HepG2 (cell line): Measurements from ENCODE around the gene GNAI2. TPM values are rescaled to one million over a fixed set of nuclear protein-coding genes. Genes with fewer than 3 reads are reported as not detected.
A peak's percentile ranks its signal among the peaks of the same experiment; 100 is the strongest.

Source experiments
- ATAC-seq: fragments of 200-7000 bp; cut with Tn5 transposase; 3 replicates; pipeline ENCODE4 v1.9.1; 2020; ENCODE audit warnings: mild to moderate bottlenecking, moderate library complexity
- BruUV-seq: library from RNA; stranded (reverse); fragments of 400-500 nt; replicated peaks from 2 replicates; lab custom pipeline; 2021; lab: Mats Ljungman, UMichigan
- CTCF ChIA-PET: fragments of 300-600 bp; formaldehyde crosslinking; extraction: SDS; loops from one replicate; lab custom pipeline; 2021; ENCODE audit warnings: low total read pairs, inconsistent platforms, low intra/inter-chr PET ratio; lab: Yijun Ruan, JAX
- POLR2A ChIA-PET: fragments of 350-600 bp; sonication (Branson Sonifier 250); formaldehyde crosslinking; loops from one replicate; lab custom pipeline; 2020; ENCODE audit warnings: antibody characterized with exemption, inconsistent platforms; lab: Yijun Ruan, JAX
- DNase-seq: peaks from one replicate; pipeline ENCODE4 v3.0.0-alpha.2; 2015; ENCODE audit warnings: low spot score
- FAIRE-seq: peaks from 3 replicates; lab custom pipeline; 2011; peaks lifted over from hg19 to GRCh38; lab: Jason Lieb, UNC
- H2AFZ ChIP-seq: one replicate; pipeline ENCODE4 v1.6.1; 2011; ENCODE audit warnings: low read length, inconsistent platforms
- H3K27ac ChIP-seq: fragments of 300-600 bp; 3 replicates; pipeline ENCODE4 v1.8.0; 2011; ENCODE audit warnings: mixed run types, mild to moderate bottlenecking, mixed read lengths, low read length, inconsistent platforms; ENCODE audit not compliant: insufficient read depth; ENCODE audit errors: extremely low read length
- H3K27me3 ChIP-seq, 2 experiments: fragments of 200-600 bp in 1 of 2; 2 replicates in 1 of 2; 3 replicates in 1 of 2; pipeline versions ENCODE4 v1.6.0 to v1.8.0; 2011; ENCODE audit warnings: low read length in 2 of 2, mild to moderate bottlenecking in 2 of 2, moderate library complexity in 2 of 2, inconsistent platforms in 1 of 2; ENCODE audit not compliant: insufficient read depth in 2 of 2, control insufficient read depth in 1 of 2
- H3K36me3 ChIP-seq, 2 experiments: fragments of 200-600 bp in 1 of 2; replicated peaks in 1 of 2; 2 replicates in 1 of 2; 3 replicates in 1 of 2; pipeline versions ENCODE4 v1.5.1 to v1.8.0; 2011; ENCODE audit warnings: low read length in 2 of 2, inconsistent platforms in 1 of 2; ENCODE audit not compliant: insufficient read depth in 2 of 2, control insufficient read depth in 1 of 2
- H3K4me1 ChIP-seq: 2 replicates; pipeline ENCODE4 v1.5.1; 2012; ENCODE audit warnings: low read length, inconsistent platforms; ENCODE audit not compliant: insufficient read depth
- H3K4me2 ChIP-seq: 2 replicates; pipeline ENCODE4 v1.6.0; 2011; ENCODE audit warnings: low read depth, low read length, inconsistent platforms
- H3K4me3 ChIP-seq, 3 experiments: fragments of 200-600 bp in 1 of 3; sonication (generic), shearing (Covaris generic) in 1 of 3; replicated peaks in 1 of 3; 2 replicates each; pipeline ENCODE4 v1.5.1; 2011 to 2016; ENCODE audit warnings: low read length in 3 of 3, inconsistent platforms in 2 of 3, low read depth in 2 of 3, mild to moderate bottlenecking in 2 of 3, control low read depth in 1 of 3, mixed read lengths in 1 of 3; ENCODE audit not compliant: insufficient read depth in 1 of 3
- H3K79me2 ChIP-seq: one replicate; pipeline ENCODE4 v1.6.1; 2011; ENCODE audit warnings: low read length, inconsistent platforms; ENCODE audit not compliant: insufficient read depth
- H3K9ac ChIP-seq: 2 replicates; pipeline ENCODE4 v1.6.0; 2011; ENCODE audit warnings: mild to moderate bottlenecking, low read depth, low read length, inconsistent platforms; ENCODE audit not compliant: insufficient read depth
- H3K9me3 ChIP-seq: 2 replicates; pipeline ENCODE4 v1.5.1; 2012; ENCODE audit warnings: mild to moderate bottlenecking, low read length
- H4K20me1 ChIP-seq: 2 replicates; pipeline ENCODE4 v1.6.0; 2011; ENCODE audit warnings: inconsistent platforms, mild to moderate bottlenecking, low read length, moderate library complexity; ENCODE audit not compliant: insufficient read depth
- CEBPB ChIP-seq: IDR thresholded peaks from 2 replicates; pipeline ENCODE4 v1.6.1; 2011; ENCODE audit warnings: low read depth, low read length, improper control_type of control experiment, borderline replicate concordance
- CREB1 ChIP-seq, 2 experiments: fragments of 450-650 bp in 1 of 2; IDR thresholded peaks; 2 replicates each; pipeline ENCODE4 v1.6.1; 2016 to 2017; ENCODE audit warnings: control low read depth in 1 of 2, mild to moderate bottlenecking in 1 of 2, missing compliant biosample characterization in 1 of 2, missing genetic modification characterization in 1 of 2
- ESRRA ChIP-seq: sonication (generic); formaldehyde crosslinking; IDR thresholded peaks from 2 replicates; pipeline ENCODE4 v1.5.1; 2020; ENCODE audit warnings: mild to moderate bottlenecking, low read depth, missing genetic modification reagents
- FOXP1 ChIP-seq, 2 experiments: fragments of 450-650 bp in 1 of 2; IDR thresholded peaks; 2 replicates each; pipeline ENCODE4 v1.6.1; 2017 to 2018; ENCODE audit warnings: antibody characterized with exemption in 1 of 2
- HOXA7 ChIP-seq: sonication (generic); formaldehyde crosslinking; IDR thresholded peaks from 2 replicates; pipeline ENCODE4 v1.8.1; 2022; ENCODE audit warnings: mild to moderate bottlenecking, missing genetic modification reagents, moderate library complexity
- JDP2 ChIP-seq: sonication (generic); formaldehyde crosslinking; IDR thresholded peaks from 2 replicates; pipeline ENCODE4 v1.8.1; 2022; ENCODE audit warnings: missing genetic modification reagents, borderline replicate concordance
- KAT7 ChIP-seq: IDR thresholded peaks from 2 replicates; pipeline ENCODE4 v1.6.1; 2018; ENCODE audit warnings: borderline replicate concordance, missing compliant biosample characterization
- NFE2 ChIP-seq: sonication (generic); formaldehyde crosslinking; IDR thresholded peaks from 2 replicates; pipeline ENCODE4 v1.4.0; 2020; ENCODE audit warnings: missing genetic modification reagents
- ZBTB7A ChIP-seq: sonication (generic); formaldehyde crosslinking; IDR thresholded peaks from 2 replicates; pipeline ENCODE4 v1.8.0; 2022; ENCODE audit warnings: mild to moderate bottlenecking, missing genetic modification reagents
- ZNF274 ChIP-seq: sonication (generic); formaldehyde crosslinking; IDR thresholded peaks from 2 replicates; pipeline ENCODE4 v1.5.1; 2020; ENCODE audit warnings: mild to moderate bottlenecking, missing genetic modification reagents
- ZNF709 ChIP-seq: sonication (generic); formaldehyde crosslinking; IDR thresholded peaks from 2 replicates; pipeline ENCODE4 v1.5.0; 2020; ENCODE audit warnings: mild to moderate bottlenecking, missing genetic modification reagents
- WGBS: methylation state at CpG from one replicate; pipeline ENCODE4 v1.1.6; 2017; ENCODE audit warnings: low lambda C conversion rate; 5-methylcytosine and 5-hydroxymethylcytosine counted together
- in situ Hi-C: cut with HindIII; loops from 2 replicates; pipeline ENCODE4 v1.10.0; 2017; ENCODE audit warnings: low pct_unique_long_range_greater_than_20kb; ENCODE audit not compliant: extremely low pct_ligation_motif_present
- intact Hi-C: fragments of 100-400 bp; cut with micrococcal nuclease; formaldehyde crosslinking; loops from one replicate; pipeline ENCODE4 v1.10.0; 2022; ENCODE audit not compliant: unreplicated experiment
- polyA plus RNA-seq, 8 experiments: library from polyadenylated mRNA; depleted of rRNA in 3 of 8; stranded (reverse) in 7 of 8; unstranded in 1 of 8; fragments of >200 nt; fragmentation: Illumina TruSeq in 4 of 8; extraction: Trizol in 4 of 8; gene quantifications; 2 replicates each; pipeline versions ENCODE4 v1.2.1 to v1.2.3, GENCODE V29; 2011 to 2016; ENCODE audit warnings: low read depth in 4 of 8, missing spikeins in 1 of 8, mixed read lengths in 1 of 8; ENCODE audit not compliant: insufficient read depth in 1 of 8
- total RNA-seq, 5 experiments: library from RNA; depleted of rRNA; stranded (reverse); fragments of >200 nt; fragmentation: Illumina TruSeq; extraction: Trizol; gene quantifications; 2 replicates each; pipeline ENCODE4 v1.2.3, GENCODE V29; 2016; ENCODE audit warnings: low read depth in 1 of 5

GNAI2 gene
- total and polyA plus RNA-seq, 2 of the 13 experiments (the other 11 are each of a cell fraction or from before 2014, with no cell fraction given): 51.1 to 66.2 TPM

- no peak for DNase-seq
- H3K4me2 ChIP-seq: no peak overlapping the region
- CTCF ChIA-PET: no interaction called here
- H3K9me3 ChIP-seq: no peaks in the 10 kb centered on the region
- H2AFZ ChIP-seq: no peak overlapping the region
- intact Hi-C loops: no loop called here
- 59% methylated on average over 2 of the region's 3 CpGs for WGBS
- no peak overlapping the region for H3K4me3 ChIP-seq
- POLR2A ChIA-PET: interaction anchor here (1.1 to 1.5 kb wide), 2 partner anchors 13 to 54 kb away, joined by 5 read pairs; partner anchors contain the start of gene GNAI2
- H3K27me3 ChIP-seq: no peaks in the 10 kb centered on the region
- peaks cover 21% of the 10 kb centered on the region for H3K4me1 ChIP-seq
- H4K20me1 ChIP-seq: no peaks in the 10 kb centered on the region
- no peak overlapping the region for H3K9ac ChIP-seq
- H3K27ac ChIP-seq: no peak overlapping the region
- no peak for ATAC-seq
- TF ChIP-seq ZNF274 (CRISPR knock-in tag): no peak
- TF ChIP-seq ZNF709 (CRISPR knock-in tag): no peak
- no peak for TF ChIP-seq KAT7 (CRISPR knock-in tag)
- no peak for TF ChIP-seq ESRRA (CRISPR knock-in tag)
- no peak for TF ChIP-seq JDP2 (CRISPR knock-in tag)
- no peak for TF ChIP-seq CREB1 (IDR thresholded peaks at IDR 0.05)
- TF ChIP-seq CREB1 (CRISPR knock-in tag; IDR thresholded peaks at IDR 0.05): no peak
- no peak for TF ChIP-seq NFE2
- TF ChIP-seq FOXP1 (IDR thresholded peaks at IDR 0.05): no peak
- no peak for TF ChIP-seq FOXP1 (CRISPR knock-in tag; IDR thresholded peaks at IDR 0.05)
- TF ChIP-seq ZBTB7A (CRISPR knock-in tag): no peak
- in situ Hi-C loops: no loop called here
- H3K36me3 ChIP-seq: peaks cover 0 to 13% of the 10 kb centered on the region in 2 experiments; a peak in 2 of 5 replicates
- no peak for FAIRE-seq
- peaks cover 24% of the 10 kb centered on the region for H3K79me2 ChIP-seq
- BruUV-seq: no TSS peak
Observed at GRCh38 chr3:50248387-50248786, 12.4 kb downstream of the GNAI2 start.

DNA sequence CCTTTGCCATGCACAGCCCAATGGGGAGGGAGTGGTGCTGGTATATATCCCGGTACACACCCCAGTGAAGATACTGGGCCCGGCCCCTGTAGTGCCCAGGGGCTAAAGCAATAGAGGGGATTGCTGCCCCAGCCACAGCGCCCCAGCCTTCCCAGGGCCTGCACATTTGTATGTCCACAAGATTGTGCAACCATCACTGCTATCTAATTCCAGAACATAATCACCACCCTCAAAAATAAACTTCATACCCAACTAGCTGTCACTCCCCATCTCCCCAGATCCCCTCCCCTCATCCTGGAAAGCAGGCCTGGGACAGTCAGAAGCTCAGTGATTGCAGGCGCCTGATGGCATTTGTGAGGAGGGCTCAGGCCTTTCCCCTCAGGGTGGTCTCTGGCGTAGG, 13.5 kb downstream of the GNAI2 start:
- BruUV-seq: no TSS peak
- ATAC-seq (no peak), DNase-seq (no peak), FAIRE-seq (no peak)
- Histone ChIP-seq H3K36me3 (peaks cover 2 to 14% of the 10 kb centered on the region in 2 experiments; a peak in 2 of 5 replicates), H4K20me1 (no peaks in the 10 kb centered on the region), H3K27ac (no peak overlapping the region), H3K4me3 (no peak overlapping the region), H3K4me2 (no peak overlapping the region), H3K9ac (no peak overlapping the region), H3K79me2 (peaks cover 23% of the 10 kb centered on the region), H3K9me3 (no peaks in the 10 kb centered on the region), H2AFZ (no peak overlapping the region), H3K4me1 (peaks cover 25% of the 10 kb centered on the region), H3K27me3 (no peaks in the 10 kb centered on the region)
- POLR2A ChIA-PET: interaction anchor here (1.2 to 3.2 kb wide), 3 partner anchors 10 to 15 kb away, joined by 3 to 12 read pairs (median 3); partner anchors contain the start of gene GNAI2
- WGBS: 100% methylated on average over 1 of the region's 5 CpGs
- TF ChIP-seq CEBPB: 0 out of 2 replicates have a peak, but pooled peaks have one; percentile 12
- TF ChIP-seq HOXA7 (CRISPR knock-in tag): no peak
- intact Hi-C loops: no loop called here
- CTCF ChIA-PET: no interaction called here
- in situ Hi-C loops: no loop called here
